DMS153 treated with DMSO at 0.1 percent for 48 hours (cell line): Measurements from ENCODE around the gene TEX51.

Experiments
- DNase-seq: peaks from one replicate; lab custom pipeline; 2025; ENCODE audit not compliant: unreplicated experiment; lab: John Stamatoyannopoulos, UW

TEX51 gene

GRCh38 chr2:126891681-126892500, 6.8 kb upstream of the TEX51 start:
- no peak for DNase-seq

GRCh38 chr2:126893153-126893552, 5.5 kb upstream of the TEX51 start:
- DNase-seq, result no peak

- no peak for DNase-seq
Measured at GRCh38 chr2:126893606-126894005, 5.1 kb upstream of the TEX51 start.

GRCh38 chr2:126894082-126894481, 4.6 kb upstream of the TEX51 start:
- no peak for DNase-seq

GRCh38 chr2:126894585-126895182, 4.0 kb upstream of the TEX51 start:
- DNase-seq, result no peak

GRCh38 chr2:126895336-126895735, 3.4 kb upstream of the TEX51 start:
- DNase-seq, result no peak

GRCh38 chr2:126896471-126896870, 2.2 kb upstream of the TEX51 start:
- no peak for DNase-seq

- no peak for DNase-seq
Measured at GRCh38 chr2:126899616-126900185, 1.0 kb downstream of the TEX51 start.

GRCh38 chr2:126900646-126901319, 2.1 kb downstream of the TEX51 start:
- no peak for DNase-seq

- DNase-seq, result no peak
Measured at GRCh38 chr2:126901459-126901858, 2.8 kb downstream of the TEX51 start.

- DNase-seq, result no peak
Measured at GRCh38 chr2:126902152-126902835, 3.6 kb downstream of the TEX51 start.

- DNase-seq, result no peak
Measured at GRCh38 chr2:126902859-126903258, 4.2 kb downstream of the TEX51 start.

GRCh38 chr2:126905991-126906390, 7.3 kb downstream of the TEX51 start:
- no peak for DNase-seq

GRCh38 chr2:126906781-126907180, 8.1 kb downstream of the TEX51 start:
- DNase-seq, result no peak

GRCh38 chr2:126907671-126908070, 9.0 kb downstream of the TEX51 start:
- no peak for DNase-seq

- no peak for DNase-seq
Measured at GRCh38 chr2:126908721-126909177, 10.1 kb downstream of the TEX51 start.

GRCh38 chr2:126909366-126909765, 10.7 kb downstream of the TEX51 start:
- no peak for DNase-seq

GRCh38 chr2:126909781-126910180, 11.1 kb downstream of the TEX51 start:
- no peak for DNase-seq

GRCh38 chr2:126910637-126911036, 11.9 kb downstream of the TEX51 start:
- peak; percentile 13 for DNase-seq

- no peak for DNase-seq
Measured at GRCh38 chr2:126911111-126911796, 12.6 kb downstream of the TEX51 start.
